Calu3 (cell line): Measurements from ENCODE around the gene AXIN2. TPM values are rescaled to one million over a fixed set of nuclear protein-coding genes. Genes with fewer than 3 reads are reported as not detected.

Source experiments
- BruUV-seq: library from RNA; stranded (reverse); fragments of 400-500 nt; replicated peaks from 2 replicates; lab custom pipeline; 2021; lab: Mats Ljungman, UMichigan
- CTCF ChIA-PET: fragments of 300-600 bp; sonication (Branson Sonifier 250); formaldehyde crosslinking; loops from one replicate; lab custom pipeline; 2022; ENCODE audit warnings: antibody characterized with exemption; lab: Charles Lee
- DNase-seq: peaks from one replicate; pipeline ENCODE4 v3.0.0; 2022
- H3K27ac Mint-ChIP-seq: one replicate; pipeline ENCODE4 v1.8.0; 2022; ENCODE audit warnings: mixed read lengths; ENCODE audit not compliant: unreplicated experiment
- H3K27me3 Mint-ChIP-seq: one replicate; pipeline ENCODE4 v1.8.0; 2022; ENCODE audit warnings: mixed read lengths; ENCODE audit not compliant: unreplicated experiment
- H3K36me3 Mint-ChIP-seq: one replicate; pipeline ENCODE4 v1.8.0; 2022; ENCODE audit warnings: mild to moderate bottlenecking, moderate library complexity, mixed read lengths; ENCODE audit not compliant: insufficient read depth, unreplicated experiment
- H3K4me1 Mint-ChIP-seq: one replicate; pipeline ENCODE4 v1.8.0; 2022; ENCODE audit warnings: mild to moderate bottlenecking, low read depth, mixed read lengths; ENCODE audit not compliant: unreplicated experiment
- H3K4me3 Mint-ChIP-seq: one replicate; pipeline ENCODE4 v1.8.0; 2022; ENCODE audit warnings: mild to moderate bottlenecking, low read depth, moderate library complexity, mixed read lengths; ENCODE audit not compliant: unreplicated experiment
- H3K9me3 Mint-ChIP-seq: one replicate; pipeline ENCODE4 v1.8.0; 2022; ENCODE audit warnings: low read depth, mixed read lengths; ENCODE audit not compliant: unreplicated experiment
- intact Hi-C: fragments of 100-400 bp; cut with micrococcal nuclease; formaldehyde crosslinking; loops from one replicate; pipeline ENCODE4 v1.10.0; 2022; ENCODE audit not compliant: unreplicated experiment
- total RNA-seq: library from RNA; stranded (reverse); gene quantifications from 2 replicates; pipeline ENCODE4 v1.2.3, GENCODE V29; 2022
- TF ChIP-seq, protein P1 (sequence below): fragments of 200-600 bp; IDR thresholded peaks from one replicate; pipeline ENCODE4 v1.8.0; 2022; ENCODE audit warnings: antibody characterized with exemption; ENCODE audit not compliant: unreplicated experiment

AXIN2 gene
- total RNA-seq, 1 experiment from 2014 or later = 0.45 TPM

DNA sequence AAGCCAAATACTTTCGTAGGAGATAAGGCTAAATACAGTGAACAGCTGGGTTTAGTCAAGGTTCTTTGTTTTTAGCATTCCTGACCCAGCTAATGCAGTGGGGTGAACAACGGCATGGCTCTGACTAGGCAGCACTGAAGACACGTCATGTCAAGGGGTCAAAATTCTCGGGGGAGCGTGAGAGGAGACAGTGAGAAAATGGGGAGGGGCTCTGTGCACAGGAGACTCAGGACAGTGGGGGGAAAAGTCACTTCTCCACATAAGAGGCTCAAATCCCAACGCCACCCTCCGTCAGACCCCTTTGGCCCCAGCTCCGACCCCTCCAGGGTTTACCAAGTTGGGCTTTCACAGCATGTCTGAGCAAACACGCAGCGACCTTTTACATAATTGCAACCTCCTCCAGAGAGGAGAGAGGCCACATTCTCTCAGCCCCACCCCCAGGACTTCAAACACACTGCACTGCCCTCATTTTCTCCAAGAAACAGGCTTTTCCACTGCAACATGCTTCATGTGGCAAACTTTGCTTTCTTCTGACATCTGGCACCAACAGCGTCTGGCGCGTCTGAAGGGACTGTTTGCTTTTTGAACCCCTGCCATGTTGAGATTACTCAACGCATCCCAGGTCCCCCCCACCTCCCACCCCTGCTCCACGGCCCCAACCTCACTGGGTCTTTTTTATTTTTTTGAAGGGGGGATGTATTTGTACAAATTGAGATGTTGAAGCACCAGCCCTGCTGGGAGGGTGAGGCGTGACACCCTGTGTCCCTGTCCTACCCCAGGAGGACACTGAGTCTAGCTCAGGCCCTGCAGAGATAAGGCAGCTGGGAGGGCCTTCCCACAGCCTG, 30.0 kb downstream of the AXIN2 start:
- Mint-ChIP-seq H3K27ac (no peak overlapping the region), H3K36me3 (no peaks in the 10 kb centered on the region), H3K4me3 (no peak overlapping the region), H3K4me1 (no peaks in the 10 kb centered on the region), H3K27me3 (no peaks in the 10 kb centered on the region), H3K9me3 (no peaks in the 10 kb centered on the region)
- intact Hi-C loops = no loop called here
- TF ChIP-seq, protein P1, sequence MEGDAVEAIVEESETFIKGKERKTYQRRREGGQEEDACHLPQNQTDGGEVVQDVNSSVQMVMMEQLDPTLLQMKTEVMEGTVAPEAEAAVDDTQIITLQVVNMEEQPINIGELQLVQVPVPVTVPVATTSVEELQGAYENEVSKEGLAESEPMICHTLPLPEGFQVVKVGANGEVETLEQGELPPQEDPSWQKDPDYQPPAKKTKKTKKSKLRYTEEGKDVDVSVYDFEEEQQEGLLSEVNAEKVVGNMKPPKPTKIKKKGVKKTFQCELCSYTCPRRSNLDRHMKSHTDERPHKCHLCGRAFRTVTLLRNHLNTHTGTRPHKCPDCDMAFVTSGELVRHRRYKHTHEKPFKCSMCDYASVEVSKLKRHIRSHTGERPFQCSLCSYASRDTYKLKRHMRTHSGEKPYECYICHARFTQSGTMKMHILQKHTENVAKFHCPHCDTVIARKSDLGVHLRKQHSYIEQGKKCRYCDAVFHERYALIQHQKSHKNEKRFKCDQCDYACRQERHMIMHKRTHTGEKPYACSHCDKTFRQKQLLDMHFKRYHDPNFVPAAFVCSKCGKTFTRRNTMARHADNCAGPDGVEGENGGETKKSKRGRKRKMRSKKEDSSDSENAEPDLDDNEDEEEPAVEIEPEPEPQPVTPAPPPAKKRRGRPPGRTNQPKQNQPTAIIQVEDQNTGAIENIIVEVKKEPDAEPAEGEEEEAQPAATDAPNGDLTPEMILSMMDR = peak; percentile 23
- no peak for DNase-seq
- no TSS peak for BruUV-seq
- CTCF ChIA-PET = no interaction called here

DNA sequence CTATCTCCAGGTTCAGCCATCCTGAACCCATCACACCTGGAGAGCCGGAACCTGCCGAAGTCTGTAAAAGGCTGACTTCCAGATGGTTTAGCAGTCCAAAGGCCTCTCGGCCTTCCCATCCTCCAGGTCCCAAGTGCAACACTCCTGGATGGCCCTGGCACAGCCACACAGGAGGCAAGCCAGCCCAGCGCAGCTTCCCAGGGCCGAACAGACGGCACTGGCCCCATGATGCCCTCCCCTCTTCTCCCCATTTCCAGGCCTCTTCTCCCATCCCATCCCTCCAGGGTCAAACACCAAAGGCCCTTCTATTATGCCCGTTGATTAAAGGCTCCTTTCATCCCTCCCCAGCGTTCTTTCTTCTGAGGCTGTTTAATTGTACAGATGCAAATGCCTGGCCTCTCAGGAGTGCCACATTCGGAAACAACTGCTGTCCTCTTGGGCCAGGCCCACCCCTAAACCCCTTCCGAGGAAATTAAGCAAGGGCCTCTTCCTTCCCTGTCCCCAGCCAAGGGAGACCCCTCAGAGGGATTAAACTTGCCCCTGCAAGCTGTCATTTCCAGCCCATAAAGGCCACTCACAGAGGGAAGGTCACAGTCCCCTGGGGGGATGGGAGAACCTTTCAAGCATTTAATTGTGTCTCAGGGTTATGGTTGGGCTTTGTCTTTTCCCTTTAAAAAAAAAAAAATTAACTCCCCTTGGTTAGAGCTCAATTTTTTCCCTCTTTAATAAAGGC, 30.8 kb downstream of the AXIN2 start:
- TF ChIP-seq, protein P1 = no peak
- Mint-ChIP-seq H3K4me1 (no peaks in the 10 kb centered on the region), H3K27me3 (no peaks in the 10 kb centered on the region), H3K36me3 (no peaks in the 10 kb centered on the region), H3K27ac (no peak overlapping the region), H3K4me3 (no peak overlapping the region), H3K9me3 (no peaks in the 10 kb centered on the region)
- no peak for DNase-seq
- CTCF ChIA-PET = no interaction called here
- BruUV-seq = no TSS peak
- intact Hi-C loops = no loop called here

DNA sequence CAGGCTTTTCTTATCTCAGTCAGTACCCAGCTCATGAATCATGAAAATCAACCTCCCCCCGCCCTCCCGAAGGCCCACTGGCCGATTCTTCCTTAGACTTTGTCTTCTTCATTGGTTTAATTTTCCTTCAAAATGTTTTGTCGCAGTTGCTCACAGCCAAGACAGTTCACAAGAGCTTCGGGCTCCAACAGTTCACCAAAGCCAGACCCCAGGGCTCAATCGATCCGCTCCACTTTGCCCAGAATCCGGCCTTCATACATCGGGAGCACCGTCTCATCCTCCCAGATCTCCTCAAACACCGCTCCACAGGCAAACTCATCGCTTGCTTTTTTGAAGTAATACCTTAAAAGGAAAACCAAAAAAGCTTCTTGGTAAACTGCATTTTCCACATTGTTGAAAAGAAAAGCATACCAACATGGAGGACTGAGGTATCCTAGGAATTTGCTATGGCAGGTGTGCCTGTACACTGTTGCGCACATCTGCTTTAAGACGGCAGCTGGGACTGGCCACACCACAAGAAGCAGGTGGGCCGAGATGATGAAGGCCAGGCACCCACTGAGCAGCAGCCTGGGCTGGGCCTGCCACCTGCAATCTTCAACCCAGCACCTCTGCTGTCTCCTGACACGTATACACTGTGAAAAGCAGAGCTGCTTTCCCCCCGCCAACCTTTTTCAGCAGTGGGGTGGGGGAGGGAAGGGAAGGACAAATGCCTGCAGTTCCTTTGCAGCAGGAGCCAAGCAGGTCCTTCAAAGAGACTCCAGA, 31.5 kb downstream of the AXIN2 start:
- no TSS peak for BruUV-seq
- CTCF ChIA-PET = no interaction called here
- no peaks in the 10 kb centered on the region for H3K27me3 Mint-ChIP-seq
- no peaks in the 10 kb centered on the region for H3K9me3 Mint-ChIP-seq
- intact Hi-C loops = no loop called here
- no peak overlapping the region for H3K4me3 Mint-ChIP-seq
- TF ChIP-seq, protein P1 = no peak
- H3K27ac Mint-ChIP-seq = no peak overlapping the region
- no peaks in the 10 kb centered on the region for H3K4me1 Mint-ChIP-seq
- H3K36me3 Mint-ChIP-seq = no peaks in the 10 kb centered on the region
- no peak for DNase-seq

DNA sequence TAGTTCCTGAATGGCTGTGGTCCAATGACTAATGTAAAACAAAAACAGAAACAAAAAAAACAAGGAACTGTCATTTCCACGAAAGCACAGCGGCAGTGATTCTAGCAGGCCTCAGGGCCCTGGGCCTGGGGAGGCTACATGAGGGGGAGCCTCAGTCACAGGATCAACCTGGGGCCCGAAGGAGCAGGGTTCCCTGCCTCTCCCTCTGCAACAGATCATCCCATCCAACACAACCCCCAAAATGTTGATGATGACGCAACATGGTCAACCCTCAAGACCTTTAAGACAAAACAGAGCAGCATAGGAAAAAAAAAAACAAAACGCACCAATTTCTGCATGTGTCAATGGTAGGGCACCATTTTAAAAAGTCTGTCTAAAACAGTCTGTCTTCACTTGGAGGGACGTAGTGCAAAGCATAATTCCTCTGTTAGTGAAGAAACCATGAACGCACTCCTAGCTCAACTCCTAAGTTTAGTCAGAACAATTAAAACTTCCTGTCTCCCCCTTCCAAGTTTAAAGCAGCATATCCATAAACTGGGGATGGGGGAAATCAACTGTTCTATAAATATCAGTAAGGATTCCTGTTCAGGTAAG, 32.3 kb downstream of the AXIN2 start:
- no peaks in the 10 kb centered on the region for H3K9me3 Mint-ChIP-seq
- CTCF ChIA-PET = no interaction called here
- intact Hi-C loops = no loop called here
- no peaks in the 10 kb centered on the region for H3K36me3 Mint-ChIP-seq
- no peak overlapping the region for H3K27ac Mint-ChIP-seq
- TF ChIP-seq, protein P1 = no peak
- H3K4me3 Mint-ChIP-seq = no peak overlapping the region
- H3K4me1 Mint-ChIP-seq = no peaks in the 10 kb centered on the region
- no peaks in the 10 kb centered on the region for H3K27me3 Mint-ChIP-seq
- no peak for DNase-seq
- BruUV-seq = no TSS peak
